LoVo (cell line): ENCODE results near the gene YPEL2.

ENCODE experiments used
- DNase-seq: peaks from one replicate; pipeline ENCODE4 v3.0.0-alpha.2; 2016; ENCODE audit warnings: low spot score

Gene YPEL2

DNA sequence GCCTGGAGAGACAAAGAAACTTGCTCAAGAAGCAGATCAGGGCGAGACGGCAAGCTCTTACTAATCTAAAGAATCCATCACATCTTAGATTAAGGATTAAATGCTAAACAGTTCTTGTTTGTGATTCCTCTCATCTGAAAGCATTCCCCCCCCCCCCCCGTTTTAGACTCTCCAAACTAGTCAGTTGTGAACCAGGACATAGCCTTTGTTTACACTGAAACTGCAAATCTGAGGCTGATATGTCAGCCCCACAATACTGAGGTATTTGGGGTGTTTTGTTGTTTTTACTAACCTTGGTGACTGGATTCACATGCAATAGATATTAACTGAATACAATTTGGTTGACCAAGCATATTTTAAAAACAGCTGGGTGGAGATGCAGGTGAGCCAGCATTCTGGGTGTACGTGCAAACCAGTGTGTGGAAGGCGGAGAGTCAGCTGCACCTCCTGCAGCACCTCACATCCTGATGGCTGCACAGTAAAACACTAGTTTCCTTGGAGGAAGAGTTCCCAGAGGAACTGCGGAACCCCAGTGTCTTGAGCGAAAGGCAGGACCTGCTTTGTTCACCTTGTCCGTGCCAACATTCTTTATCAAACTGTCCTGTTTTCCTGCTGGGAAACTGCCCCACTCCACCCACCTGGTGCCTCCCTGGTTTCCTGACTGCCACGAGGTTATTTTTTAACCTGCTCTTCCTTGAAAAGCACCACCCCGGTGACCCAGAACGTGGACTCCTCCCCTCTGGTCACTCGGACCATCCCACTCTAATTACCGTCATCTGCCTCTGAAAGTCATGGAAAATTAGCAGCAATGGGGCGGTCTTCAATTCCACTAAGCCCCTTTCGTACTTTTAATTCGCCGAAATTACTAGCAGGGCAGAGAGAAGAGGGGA, 1.2 kb upstream of the YPEL2 start:
- DNase-seq = peak; percentile 79

DNA sequence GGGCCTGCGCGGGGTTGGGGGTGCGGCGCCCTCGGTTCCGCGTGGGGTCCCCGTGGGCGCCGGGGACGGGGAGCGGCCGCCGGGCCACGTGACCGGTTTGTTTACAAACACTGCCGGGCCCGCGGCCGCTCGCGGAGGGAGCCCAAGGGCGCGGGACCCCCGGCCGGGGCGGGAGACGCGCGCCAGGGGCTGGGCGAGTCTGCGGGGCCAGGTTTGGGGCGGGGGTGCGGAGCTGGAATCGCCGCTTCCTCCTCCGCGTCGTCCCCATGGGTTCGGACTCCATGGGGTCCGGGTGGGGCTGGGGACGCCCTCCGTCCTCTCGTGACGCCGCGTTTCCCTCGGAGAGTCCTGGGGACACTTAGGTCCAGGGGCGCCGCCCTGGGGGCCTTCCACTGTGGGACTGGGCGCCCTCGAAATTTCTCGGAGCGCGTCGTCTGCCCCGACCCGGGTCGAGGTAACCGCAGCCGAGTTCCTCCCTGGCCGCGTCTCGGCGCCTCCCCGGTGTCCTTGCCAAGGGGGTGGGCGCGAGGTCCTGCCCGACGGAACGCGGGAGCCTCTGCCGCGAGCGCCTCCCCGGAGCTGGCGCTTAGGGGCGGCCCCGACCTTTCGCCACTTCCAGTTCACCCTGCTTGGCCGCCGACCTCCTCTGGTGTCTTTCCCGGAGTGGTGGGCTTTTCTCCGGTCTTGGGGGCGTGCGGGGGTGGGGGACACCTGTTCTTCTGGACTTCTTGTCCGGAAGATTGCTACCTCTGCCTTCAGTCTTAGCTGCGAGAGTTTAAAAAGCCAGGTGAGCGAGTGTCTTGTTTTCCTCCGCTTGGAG, 684 bp downstream of the YPEL2 start:
- no peak for DNase-seq

DNA sequence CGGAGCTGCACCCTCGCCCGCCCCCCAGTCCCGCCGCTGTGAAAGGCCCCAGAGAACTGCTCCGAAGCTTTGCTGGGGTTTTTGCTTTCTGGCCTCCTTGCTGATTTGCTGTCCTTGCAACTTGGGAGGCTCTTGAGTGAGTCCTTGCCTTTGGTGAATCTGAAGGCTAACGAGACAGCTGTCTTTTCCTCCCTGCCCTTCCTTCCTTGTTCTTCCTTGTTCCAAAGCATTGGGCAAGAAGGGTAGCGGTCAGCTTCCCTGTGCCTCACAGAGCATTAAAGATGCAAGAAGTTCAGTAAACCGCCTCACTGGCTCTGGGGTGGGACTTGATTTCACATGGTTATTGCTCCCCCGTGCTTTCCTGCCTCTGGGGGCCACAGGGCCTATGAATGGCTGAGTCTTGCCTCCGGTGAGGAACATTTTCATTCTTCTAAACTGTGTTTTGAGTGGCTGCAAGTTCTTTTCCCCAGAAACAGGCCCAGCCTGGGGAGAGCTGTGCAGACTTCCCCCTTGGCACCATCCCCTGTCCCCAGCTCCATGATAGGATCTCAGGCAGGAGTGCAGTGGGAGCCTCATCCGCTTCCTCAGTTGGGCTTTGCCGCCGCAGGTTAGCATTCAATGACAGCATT, 1.4 kb downstream of the YPEL2 start:
- DNase-seq = no peak

DNA sequence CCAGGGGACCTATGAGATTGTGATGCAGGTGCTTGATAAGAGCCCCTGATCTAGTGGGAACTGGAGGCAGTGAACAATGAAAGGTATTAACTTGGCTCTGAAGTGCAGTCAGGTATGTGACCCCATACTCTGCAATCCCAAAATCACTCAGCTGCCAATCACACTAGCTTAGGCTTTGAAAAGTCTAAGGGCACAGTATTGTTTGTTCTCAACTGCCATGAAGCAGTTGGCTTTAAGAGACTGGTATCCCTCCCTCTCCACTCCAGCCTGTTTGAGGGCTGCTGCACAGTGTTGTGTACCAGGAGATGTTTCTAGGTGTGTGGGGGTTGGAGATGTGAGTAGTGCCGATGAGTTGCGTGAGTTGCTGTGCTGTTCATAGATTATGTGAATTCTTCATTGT, 2.4 kb downstream of the YPEL2 start:
- no peak for DNase-seq

DNA sequence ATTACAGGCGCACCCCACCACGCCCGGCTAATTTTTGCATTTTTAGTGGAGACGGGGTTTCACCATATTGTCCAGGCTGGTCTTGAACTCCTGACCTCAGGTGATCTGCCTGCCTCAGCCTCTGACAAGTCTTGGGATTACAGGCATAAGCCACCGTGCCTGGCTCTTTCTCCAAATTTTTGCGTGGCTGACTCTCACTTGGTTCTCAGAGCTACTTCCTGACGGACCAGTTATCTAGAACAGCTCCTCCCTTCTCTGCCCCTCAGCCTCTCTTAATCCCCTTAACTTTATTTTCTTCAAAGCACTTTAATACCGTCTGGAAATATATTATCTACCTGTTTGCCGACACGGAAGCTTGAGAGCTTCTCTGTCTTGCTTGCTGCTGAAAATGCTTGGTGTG, 4.2 kb downstream of the YPEL2 start:
- no peak for DNase-seq

DNA sequence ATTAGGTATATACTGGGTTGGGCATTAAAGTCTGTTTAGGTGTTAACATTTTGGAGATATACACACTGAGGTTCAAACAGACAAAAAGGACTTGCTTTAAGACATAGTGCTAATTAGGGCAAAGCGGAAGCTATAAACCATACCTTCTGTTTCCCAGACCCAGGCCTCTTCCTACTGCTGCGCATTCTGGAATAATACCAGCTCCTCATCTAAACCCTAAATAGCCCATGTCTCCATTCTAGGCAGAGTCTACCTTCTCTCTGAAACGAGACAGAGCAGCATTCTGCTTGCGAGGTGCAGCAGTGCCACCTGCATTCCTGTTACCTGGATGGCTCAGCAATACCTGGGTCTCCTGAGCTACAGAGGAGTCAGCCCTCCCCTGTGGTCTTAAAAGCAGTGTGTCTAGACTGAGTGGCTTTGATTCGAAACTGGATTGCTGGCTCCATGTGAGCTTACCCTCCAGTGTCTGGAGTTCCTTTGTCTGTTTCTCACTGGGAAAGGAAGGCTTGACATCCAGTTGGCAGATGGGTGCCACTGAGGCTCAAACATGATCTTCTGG, 6.4 kb downstream of the YPEL2 start:
- no peak for DNase-seq

DNA sequence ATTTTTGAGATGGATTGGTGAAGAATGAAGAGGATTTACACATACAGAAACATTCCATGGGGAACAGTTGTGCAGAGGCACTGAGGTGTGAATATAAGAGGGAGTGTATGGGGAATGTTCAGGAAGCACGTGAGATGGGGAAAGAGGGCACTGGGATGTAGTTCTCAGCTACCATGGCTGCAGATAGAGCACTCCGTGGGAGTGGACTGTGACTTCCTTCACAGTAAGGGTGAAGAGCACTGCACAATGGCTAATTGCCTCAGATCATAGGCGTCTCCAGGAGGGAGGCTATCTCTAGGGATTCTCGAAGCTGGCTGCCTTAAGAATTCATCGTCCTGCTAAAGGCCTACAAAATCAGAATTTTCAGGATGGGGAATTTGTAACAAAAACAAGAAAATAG, 7.0 kb downstream of the YPEL2 start:
- no peak for DNase-seq

DNA sequence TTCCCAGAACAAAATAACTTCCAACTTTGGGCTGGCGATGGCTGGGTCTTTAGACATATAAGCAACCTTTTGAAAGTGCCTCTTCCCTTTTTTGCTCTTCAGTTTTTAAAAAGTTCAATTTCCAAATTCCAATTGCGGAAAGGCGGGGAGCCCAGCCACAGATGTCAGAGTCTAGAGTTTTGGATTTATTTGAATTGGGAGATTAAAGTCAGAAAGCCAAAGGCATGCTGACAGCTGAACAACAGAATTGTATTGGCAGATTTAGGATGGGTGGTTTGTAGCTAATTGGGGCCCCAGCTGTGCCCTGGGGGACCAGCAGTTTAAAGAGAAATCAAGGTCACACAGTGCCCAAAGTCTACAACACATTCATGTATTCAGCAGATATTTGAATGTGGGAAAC, 10.5 kb downstream of the YPEL2 start:
- DNase-seq = no peak

DNA sequence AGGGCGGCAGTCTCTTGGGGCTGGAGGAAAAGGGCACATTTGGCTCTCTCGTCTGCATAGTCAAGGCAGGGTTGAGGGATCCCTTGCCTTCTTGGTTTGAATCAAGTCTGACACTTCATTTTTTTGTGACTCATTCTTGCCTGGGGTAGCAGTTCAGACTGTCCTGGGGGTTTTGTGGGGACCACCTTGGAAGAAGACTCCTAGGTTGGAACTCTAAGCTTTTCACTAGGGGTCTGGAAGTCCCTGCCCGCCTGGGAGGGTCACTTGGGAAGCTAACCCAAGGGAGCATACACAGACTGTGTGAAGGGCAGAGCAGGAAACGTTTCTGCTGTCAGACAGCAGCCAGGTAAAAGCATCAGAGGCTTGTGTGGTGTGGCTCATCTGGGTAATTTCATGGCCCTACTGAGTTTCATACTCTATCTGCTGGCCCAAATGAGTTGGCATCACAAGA, 11.3 kb downstream of the YPEL2 start:
- DNase-seq = no peak

DNA sequence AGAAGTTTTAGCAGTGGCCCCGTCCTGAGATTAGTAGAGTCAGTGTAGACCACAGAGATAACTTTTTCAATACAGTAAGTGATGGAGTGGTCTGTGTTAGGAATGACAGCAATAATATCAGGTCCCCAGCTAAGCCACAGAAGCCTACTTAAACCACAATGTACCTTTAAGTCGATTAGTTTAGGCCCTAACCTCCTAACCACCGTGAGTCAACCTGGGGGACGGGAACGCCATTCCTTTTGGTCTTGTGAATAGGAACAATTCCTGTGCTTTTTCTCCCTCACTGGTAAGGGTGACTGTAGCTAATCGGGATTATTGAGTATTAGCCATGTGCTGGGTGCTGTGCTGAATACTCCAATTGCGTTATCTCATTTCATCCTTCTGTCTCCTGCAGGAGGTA, 14.0 kb downstream of the YPEL2 start:
- no peak for DNase-seq

DNA sequence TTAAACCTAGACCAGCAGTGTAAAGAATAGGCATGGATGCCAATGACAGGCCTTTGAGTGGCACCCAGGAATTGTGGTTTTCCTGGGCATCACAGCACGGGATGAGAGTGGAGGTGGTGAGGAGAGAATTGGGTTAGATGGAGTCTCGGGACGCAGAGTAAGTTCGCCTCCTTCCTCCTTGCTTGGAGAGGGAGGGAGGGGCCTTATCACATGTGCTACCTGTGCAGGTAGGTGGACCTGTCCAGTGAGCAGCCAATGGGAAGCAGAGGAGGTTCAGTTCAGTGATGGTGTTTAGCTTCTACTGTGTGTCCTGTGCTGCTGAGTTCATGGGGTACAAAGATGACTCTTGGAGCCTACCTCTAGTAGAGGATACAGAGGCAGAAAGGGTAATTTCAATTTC, 14.9 kb downstream of the YPEL2 start:
- no peak for DNase-seq

DNA sequence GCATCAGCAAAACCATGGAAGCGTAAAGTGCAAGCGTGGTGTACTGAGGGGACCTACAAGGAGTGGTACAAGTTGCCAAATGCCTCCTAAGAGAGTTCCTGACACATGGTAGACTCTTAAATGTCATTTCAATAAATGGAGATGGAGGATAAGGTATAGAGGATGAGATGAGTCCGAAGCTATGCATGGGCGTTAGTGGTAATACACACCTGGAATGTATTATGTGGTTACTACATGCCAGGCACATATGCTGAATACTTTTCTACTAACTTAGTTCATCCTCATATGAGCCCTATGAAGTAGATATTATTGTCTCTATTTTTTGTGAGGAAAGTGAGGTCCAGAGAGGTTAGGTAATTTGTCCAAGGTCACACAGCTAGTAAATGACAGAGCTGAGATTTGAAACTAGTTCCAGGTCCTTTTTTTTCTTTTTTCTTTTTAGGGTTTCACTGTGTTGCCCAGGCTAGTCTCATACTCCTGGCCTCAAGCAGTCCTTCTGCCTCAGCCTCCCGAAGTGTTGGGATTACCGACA, 15.5 kb downstream of the YPEL2 start:
- DNase-seq = no peak

DNA sequence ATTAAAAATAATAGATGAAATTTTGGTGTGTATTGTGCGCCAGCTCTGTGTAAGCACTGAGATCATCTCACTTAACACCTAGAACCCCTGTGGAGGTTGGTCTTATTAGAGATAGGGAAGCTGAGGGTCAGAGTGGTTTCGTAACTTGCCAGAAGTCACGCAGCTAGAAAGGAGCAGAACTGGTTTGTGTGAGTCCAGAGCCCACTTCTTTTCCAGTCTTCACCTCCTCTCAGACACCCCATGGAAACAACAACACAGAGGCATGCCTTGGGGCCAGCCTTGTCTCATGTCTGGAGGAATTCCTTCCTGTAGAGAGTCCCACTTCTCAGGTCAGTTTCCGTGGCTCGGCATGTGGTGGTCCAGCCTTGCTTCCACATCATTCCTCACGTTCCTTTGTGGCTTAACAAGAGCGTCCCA, 16.5 kb downstream of the YPEL2 start:
- no peak for DNase-seq

DNA sequence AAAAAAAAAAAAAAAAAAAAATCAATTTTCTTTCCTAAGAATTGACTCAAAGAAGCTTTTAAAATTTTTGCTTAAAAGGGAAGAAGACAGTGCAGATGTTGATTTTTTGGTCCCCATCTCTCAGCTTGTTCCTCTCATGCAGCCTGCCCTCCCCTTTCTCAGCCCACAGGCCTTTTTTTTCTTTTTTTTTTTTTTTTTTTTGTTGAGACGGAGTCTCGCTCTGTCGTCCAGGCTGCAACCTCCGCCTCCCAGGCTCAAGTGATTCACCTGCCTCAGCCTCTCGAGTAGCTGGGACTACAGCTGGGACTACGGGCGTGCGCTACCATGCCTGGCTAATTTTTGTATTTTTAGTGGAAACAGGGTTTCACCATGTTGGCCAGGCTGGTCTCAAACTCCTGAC, 17.7 kb downstream of the YPEL2 start:
- DNase-seq = no peak

DNA sequence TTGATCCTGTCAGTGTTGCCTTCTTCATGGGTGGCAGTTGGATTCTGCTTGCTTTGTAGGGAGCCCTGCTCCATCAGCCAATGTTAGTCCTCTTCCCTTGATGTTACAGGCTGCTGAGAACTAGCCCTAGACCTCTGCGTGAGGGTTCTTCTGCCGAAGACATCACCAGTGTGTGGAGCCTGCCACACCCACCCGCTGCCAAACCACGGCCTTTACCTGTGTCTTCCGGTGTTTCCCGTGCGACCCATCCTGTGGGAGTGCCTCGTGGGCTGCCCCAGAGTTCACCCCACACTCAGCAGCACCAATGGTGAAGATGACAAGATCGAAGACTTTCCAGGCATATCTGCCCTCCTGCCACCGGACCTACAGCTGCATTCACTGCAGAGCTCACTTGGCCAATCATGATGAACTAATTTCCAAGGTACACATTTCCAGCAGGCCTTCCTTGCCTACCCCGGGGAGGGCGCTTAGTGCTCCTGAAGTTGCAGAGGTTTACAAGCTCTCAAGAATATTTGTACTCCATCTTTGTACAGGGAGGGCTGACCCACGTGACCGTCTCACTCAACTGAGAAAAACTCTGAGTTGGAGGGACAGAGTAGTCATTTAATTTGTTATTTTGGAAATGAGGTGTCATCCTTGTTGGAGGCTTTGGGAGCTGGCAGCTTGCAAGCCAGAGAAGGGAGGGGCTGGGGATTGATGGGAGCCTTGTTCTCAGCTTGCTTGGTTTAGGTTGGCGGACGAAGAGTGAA, 21.8 kb downstream of the YPEL2 start:
- no peak for DNase-seq

DNA sequence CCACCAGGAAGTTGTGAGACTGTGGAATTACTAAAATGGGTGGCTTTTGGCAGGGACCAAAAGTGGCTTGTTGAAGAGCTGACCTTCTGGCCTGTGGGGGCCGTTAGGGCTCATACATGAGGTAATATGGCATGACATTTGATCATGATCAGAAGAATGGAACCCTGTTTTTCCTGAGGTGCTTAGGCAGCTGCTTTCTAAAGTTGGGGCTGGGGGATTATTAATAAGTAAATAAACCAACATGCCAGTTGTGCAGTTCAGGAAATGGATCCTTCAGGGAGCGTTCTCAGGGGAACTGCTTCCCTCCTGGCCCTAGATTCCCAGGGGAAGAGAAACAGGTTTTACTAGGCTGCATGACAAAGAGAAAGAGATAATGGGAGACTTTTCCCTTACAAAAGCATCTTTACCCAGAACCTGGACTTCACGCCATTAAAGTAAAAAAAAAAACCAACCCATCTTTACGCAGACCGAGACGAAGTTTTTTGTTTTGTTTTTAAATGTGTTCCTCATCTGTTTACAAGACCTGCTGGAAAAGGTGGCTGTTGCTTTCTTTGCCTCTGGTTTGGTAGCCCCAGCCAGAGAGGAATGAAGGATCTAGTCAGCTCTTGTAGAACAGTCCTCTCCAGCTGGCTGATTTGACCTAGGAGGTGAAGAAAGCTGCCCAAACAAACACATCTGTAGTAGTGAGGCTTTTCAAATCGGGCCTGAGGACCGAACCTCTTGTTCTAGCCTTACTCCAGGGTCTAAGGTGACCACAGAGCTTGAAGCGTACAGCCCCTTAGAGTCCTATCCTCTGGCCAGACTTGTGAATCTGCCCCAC, 22.7 kb downstream of the YPEL2 start:
- no peak for DNase-seq

DNA sequence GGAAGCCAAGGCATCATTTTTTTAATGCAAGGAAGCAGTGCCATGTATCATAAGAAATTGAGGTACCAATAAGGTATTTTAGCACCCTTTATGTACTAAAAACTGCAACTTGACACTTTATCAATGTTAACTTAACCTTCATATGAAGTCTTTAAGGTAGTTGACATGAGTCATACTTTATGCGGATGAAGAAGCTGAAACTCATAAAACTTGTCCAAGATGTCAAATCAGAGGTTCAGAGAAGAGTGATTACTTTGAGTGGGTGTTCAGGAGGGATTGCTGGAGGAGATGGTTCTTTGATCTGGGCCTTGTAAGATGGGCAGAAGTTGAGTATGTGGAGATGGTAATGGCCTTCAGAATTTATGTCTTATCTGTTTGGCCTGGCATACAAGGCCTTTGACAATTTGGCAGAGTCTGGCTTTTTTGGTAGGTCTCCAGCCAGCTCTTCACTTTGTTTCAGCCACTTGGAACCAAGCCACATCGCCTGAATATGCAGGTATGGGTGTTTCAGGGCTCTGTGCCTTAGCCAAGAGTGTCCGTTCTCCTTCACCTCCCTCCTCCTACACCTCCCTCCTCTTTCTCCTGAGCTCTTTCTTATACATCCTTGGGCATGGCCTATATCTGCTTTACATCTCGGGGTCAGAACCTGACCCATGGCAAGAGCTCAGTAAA, 23.7 kb downstream of the YPEL2 start:
- DNase-seq = no peak

DNA sequence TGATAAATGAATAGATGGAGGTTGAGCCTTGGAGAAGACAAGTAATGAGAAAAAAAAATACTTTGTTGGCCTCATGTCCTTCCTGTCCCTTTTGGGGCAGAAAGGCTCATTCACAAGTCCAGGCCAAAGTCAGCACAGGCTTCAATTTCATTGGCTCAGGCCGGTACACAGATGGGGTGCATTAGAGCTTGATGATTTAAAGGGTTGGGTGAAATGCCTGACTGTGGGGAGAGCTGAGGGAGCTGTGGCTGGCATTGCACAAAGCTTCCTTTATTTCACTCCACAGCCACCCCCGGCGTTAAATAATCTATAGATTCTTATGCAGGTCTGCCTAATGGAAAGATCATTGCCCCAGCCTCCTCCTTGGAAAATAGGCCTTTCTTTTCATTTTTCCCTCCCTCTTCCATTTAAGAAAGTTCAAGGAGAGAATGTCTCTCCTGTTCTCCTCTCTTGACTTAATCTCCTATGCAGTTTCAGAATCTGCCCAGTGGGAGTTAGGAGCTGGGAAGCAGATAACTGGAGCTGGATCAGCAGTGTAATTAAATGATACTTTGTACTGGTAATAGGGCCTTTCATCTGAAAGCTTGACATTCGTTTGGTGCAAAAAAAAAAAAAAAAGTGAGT, 24.4 kb downstream of the YPEL2 start:
- DNase-seq = no peak

DNA sequence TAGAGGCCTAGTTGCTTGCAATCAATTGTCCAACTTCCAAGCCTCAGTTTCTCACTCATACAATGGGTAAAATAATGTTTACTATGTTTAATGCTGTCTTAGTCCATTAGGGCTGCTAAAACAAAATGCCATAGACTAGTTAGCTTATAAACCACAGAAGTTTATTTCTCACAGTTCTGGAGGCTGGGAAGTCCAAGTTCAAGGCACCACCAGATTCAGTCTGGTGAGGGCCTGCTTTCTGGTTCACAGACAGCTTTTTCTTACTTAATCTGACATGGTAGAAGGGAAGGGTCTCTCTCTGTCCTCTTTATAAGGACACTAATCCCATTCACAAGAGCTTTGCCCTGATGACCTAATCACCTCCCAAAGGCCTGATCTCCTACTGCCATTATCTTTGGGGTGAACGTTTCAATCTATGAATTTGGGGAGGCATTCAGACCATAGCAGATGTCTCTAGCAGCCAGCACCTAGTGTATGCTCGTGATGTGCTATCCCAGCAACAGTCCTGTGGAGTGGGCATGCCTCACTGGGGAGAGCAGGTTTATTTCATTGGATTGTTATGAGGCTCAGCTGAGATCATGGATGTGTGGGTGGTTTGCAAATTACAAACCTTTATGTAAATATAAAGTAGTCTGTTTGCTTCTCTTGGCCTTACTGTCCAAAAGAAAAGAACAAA, 25.2 kb downstream of the YPEL2 start:
- no peak for DNase-seq
